H9 (cell line): ENCODE measurements around the gene HEATR1. TPM values are rescaled to one million over a fixed set of nuclear protein-coding genes. Genes with fewer than 3 reads are reported as not detected.

Experiments used
- DNase-seq: peaks from one replicate; pipeline ENCODE4 v3.0.0-alpha.2; 2017
- H2AFZ ChIP-seq: one replicate; pipeline ENCODE4 v1.6.1; 2013; ENCODE audit warnings: mild to moderate bottlenecking, low read length, control low read depth, moderate library complexity
- H2AK5ac ChIP-seq: 2 replicates; pipeline ENCODE4 v1.6.1; 2013; ENCODE audit warnings: low read length, control low read depth, mixed read lengths; ENCODE audit not compliant: insufficient read length
- H2BK120ac ChIP-seq: one replicate; pipeline ENCODE4 v1.6.1; 2013; ENCODE audit warnings: low read depth, mild to moderate bottlenecking, low read length, control low read depth, inconsistent platforms; ENCODE audit not compliant: poor library complexity, severe bottlenecking
- H2BK12ac ChIP-seq: 2 replicates; pipeline ENCODE4 v1.6.1; 2013; ENCODE audit warnings: low read length, control low read depth, mixed read lengths, low read depth; ENCODE audit not compliant: insufficient read length
- H2BK15ac ChIP-seq: 2 replicates; pipeline ENCODE4 v1.6.1; 2013; ENCODE audit warnings: low read depth, low read length, control low read depth
- H2BK20ac ChIP-seq: one replicate; pipeline ENCODE4 v1.6.1; 2013; ENCODE audit warnings: low read depth, mild to moderate bottlenecking, low read length, control low read depth, inconsistent platforms; ENCODE audit not compliant: poor library complexity, severe bottlenecking
- H2BK5ac ChIP-seq: 2 replicates; pipeline ENCODE4 v1.6.1; 2013; ENCODE audit warnings: low read length, control low read depth, mixed read lengths; ENCODE audit not compliant: insufficient read length
- H3K14ac ChIP-seq: 2 replicates; pipeline ENCODE4 v1.6.1; 2013; ENCODE audit warnings: low read length, control low read depth; ENCODE audit not compliant: insufficient read depth
- H3K18ac ChIP-seq: 2 replicates; pipeline ENCODE4 v1.6.1; 2013; ENCODE audit warnings: low read depth, mild to moderate bottlenecking, mixed read lengths, low read length, control low read depth; ENCODE audit not compliant: insufficient read length
- H3K23ac ChIP-seq: 2 replicates; pipeline ENCODE4 v1.6.1; 2013; ENCODE audit warnings: low read length, control low read depth, mixed read lengths, low read depth; ENCODE audit not compliant: insufficient read length
- H3K23me2 ChIP-seq: 2 replicates; pipeline ENCODE4 v1.6.1; 2013; ENCODE audit warnings: low read depth, mild to moderate bottlenecking, mixed read lengths, low read length, control low read depth; ENCODE audit not compliant: insufficient read length, poor library complexity, severe bottlenecking
- H3K27ac ChIP-seq: 2 replicates; pipeline ENCODE4 v1.5.1; 2013; ENCODE audit warnings: low read length, control low read depth, mixed read lengths, low read depth; ENCODE audit not compliant: insufficient read length
- H3K27me3 ChIP-seq: 2 replicates; pipeline ENCODE4 v1.6.1; 2013; ENCODE audit warnings: low read length, control low read depth, inconsistent platforms; ENCODE audit not compliant: insufficient read depth
- H3K4ac ChIP-seq: 2 replicates; pipeline ENCODE4 v1.6.1; 2013; ENCODE audit warnings: low read depth, mild to moderate bottlenecking, control low read depth, inconsistent platforms, low read length, moderate library complexity
- H3K4me1 ChIP-seq: 2 replicates; pipeline ENCODE4 v1.6.1; 2013; ENCODE audit warnings: low read length, control low read depth, inconsistent platforms; ENCODE audit not compliant: insufficient read depth
- H3K4me2 ChIP-seq: 2 replicates; pipeline ENCODE4 v1.6.1; 2013; ENCODE audit warnings: low read length, control low read depth, mixed read lengths; ENCODE audit not compliant: insufficient read length, insufficient read depth
- H3K56ac ChIP-seq: 2 replicates; pipeline ENCODE4 v1.6.1; 2013; ENCODE audit warnings: low read depth, mild to moderate bottlenecking, mixed read lengths, low read length, control low read depth; ENCODE audit not compliant: insufficient read length
- H3K79me1 ChIP-seq: 2 replicates; pipeline ENCODE4 v1.6.1; 2013; ENCODE audit warnings: low read depth, mild to moderate bottlenecking, moderate library complexity, low read length, control low read depth, inconsistent platforms; ENCODE audit not compliant: insufficient read depth, poor library complexity, severe bottlenecking
- H3K79me2 ChIP-seq: 2 replicates; pipeline ENCODE4 v1.6.1; 2013; ENCODE audit warnings: low read length, control low read depth, inconsistent platforms; ENCODE audit not compliant: insufficient read depth
- H3K9ac ChIP-seq: 2 replicates; pipeline ENCODE4 v1.6.1; 2013; ENCODE audit warnings: low read length, control low read depth, mixed read lengths; ENCODE audit not compliant: insufficient read length; ENCODE audit errors: extremely low read depth
- H3K9me3 ChIP-seq: one replicate; pipeline ENCODE4 v1.6.1; 2013; ENCODE audit warnings: low read depth, low read length, inconsistent platforms; ENCODE audit not compliant: control insufficient read depth
- H3T11ph ChIP-seq: one replicate; pipeline ENCODE4 v1.6.1; 2013; ENCODE audit warnings: mild to moderate bottlenecking, low read length, control low read depth, inconsistent platforms
- H4K20me1 ChIP-seq: one replicate; pipeline ENCODE4 v1.6.1; 2013; ENCODE audit not compliant: control insufficient read depth, insufficient read length, insufficient read depth
- H4K5ac ChIP-seq: 2 replicates; pipeline ENCODE4 v1.6.1; 2013; ENCODE audit warnings: low read depth, mild to moderate bottlenecking, mixed read lengths, low read length, control low read depth; ENCODE audit not compliant: insufficient read length
- H4K8ac ChIP-seq: replicated peaks from 2 replicates; pipeline ENCODE4 v1.6.1; 2013; ENCODE audit warnings: low read length, control low read depth, mixed read lengths, low read depth; ENCODE audit not compliant: insufficient read length
- H4K91ac ChIP-seq: 2 replicates; pipeline ENCODE4 v1.6.1; 2013; ENCODE audit warnings: low read depth, mild to moderate bottlenecking, moderate library complexity, mixed read lengths, low read length, control low read depth; ENCODE audit not compliant: insufficient read length
- H3K27ac Mint-ChIP-seq, 3 experiments: 2 replicates in 2 of 3; 3 replicates in 1 of 3; pipeline ENCODE4 v1.8.0; 2020 to 2021; ENCODE audit warnings: mixed read lengths in 3 of 3, mild to moderate bottlenecking in 1 of 3, moderate library complexity in 1 of 3
- H3K27me3 Mint-ChIP-seq: 2 replicates; pipeline ENCODE4 v1.8.0; 2021; ENCODE audit warnings: low read depth, mild to moderate bottlenecking, moderate library complexity, mixed read lengths
- H3K36me3 Mint-ChIP-seq, 3 experiments: 2 replicates in 2 of 3; 3 replicates in 1 of 3; pipeline ENCODE4 v1.8.0; 2020 to 2021; ENCODE audit warnings: low read depth in 3 of 3, mixed read lengths in 3 of 3; ENCODE audit not compliant: insufficient read depth in 1 of 3
- H3K4me1 Mint-ChIP-seq, 2 experiments: 2 replicates each; pipeline ENCODE4 v1.8.0; 2020; ENCODE audit warnings: mixed read lengths in 2 of 2
- H3K4me3 Mint-ChIP-seq, 2 experiments: 2 replicates in 1 of 2; 3 replicates in 1 of 2; pipeline ENCODE4 v1.8.0; 2020 to 2021; ENCODE audit warnings: mild to moderate bottlenecking in 2 of 2, mixed read lengths in 2 of 2, moderate library complexity in 1 of 2
- H3K9me3 Mint-ChIP-seq, 2 experiments: 2 replicates in 1 of 2; 3 replicates in 1 of 2; pipeline ENCODE4 v1.8.0; 2020; ENCODE audit warnings: mild to moderate bottlenecking in 2 of 2, mixed read lengths in 2 of 2, moderate library complexity in 1 of 2
- CTCF ChIP-seq: fragments of 200-600 bp; sonication (generic); conservative IDR thresholded peaks from 3 replicates; pipeline ENCODE4 v1.8.0; 2021; ENCODE audit warnings: antibody characterized with exemption, mild to moderate bottlenecking
- WGBS: extraction: QIAGEN DNeasy Blood & Tissue Kit; methylation state at CpG from one replicate; pipeline ENCODE4 v1.1.7; 2013; ENCODE audit warnings: missing lambda C conversion rate, low lambda C conversion rate, mixed read lengths; ENCODE audit not compliant: insufficient read length; ENCODE audit errors: extremely low coverage; 5-methylcytosine and 5-hydroxymethylcytosine counted together
- total RNA-seq: library from RNA; stranded (reverse); gene quantifications from 2 replicates; pipeline ENCODE4 v1.2.1, GENCODE V29; 2021

The HEATR1 gene
- total RNA-seq, 1 experiment from 2014 or later: 88.2 TPM

- Histone ChIP-seq H3K79me2 (no peaks in the 10 kb centered on the region), H3K4me2 (no peak overlapping the region), H2BK120ac (no peak overlapping the region), H3K79me1 (no peaks in the 10 kb centered on the region), H3K23me2 (no peaks in the 10 kb centered on the region), H2BK20ac (no peak overlapping the region), H2AFZ (no peak overlapping the region), H2BK12ac (no peak overlapping the region), H2AK5ac (no peak overlapping the region), H3K27ac (no peak overlapping the region), H3K14ac (no peak overlapping the region), H3K56ac (no peak overlapping the region), H4K5ac (no peak overlapping the region), H2BK5ac (no peak overlapping the region), H3T11ph (no peak overlapping the region), H4K20me1 (no peaks in the 10 kb centered on the region), H3K27me3 (no peaks in the 10 kb centered on the region), H3K4ac (no peak overlapping the region), H2BK15ac (no peak overlapping the region), H3K9me3 (no peaks in the 10 kb centered on the region), H4K8ac (no peak overlapping the region), H3K9ac (no peak overlapping the region), H4K91ac (no peak overlapping the region), H3K23ac (no peak overlapping the region), H3K4me1 (no peaks in the 10 kb centered on the region), H3K18ac (no peak overlapping the region)
- Mint-ChIP-seq H3K27me3 (no peaks in the 10 kb centered on the region), H3K9me3 (no peaks in the 10 kb centered on the region), H3K27ac (no peak overlapping the region), H3K4me3 (no peak overlapping the region), H3K36me3 (peaks cover 34 to 91% (median 83%) of the 10 kb centered on the region in 3 experiments; a peak in 6 of 7 replicates), H3K4me1 (no peaks in the 10 kb centered on the region)
- DNase-seq: no peak
- no CpG with 5 or more reads among the region's 3 CpGs for WGBS
- no peak for TF ChIP-seq CTCF
Observed at GRCh38 chr1:236558846-236559245, 45.5 kb downstream of the HEATR1 start.
